Keratinocyte (primary cell): ENCODE data around the gene ZBTB48. TPM values are rescaled to one million over a fixed set of nuclear protein-coding genes. Genes with fewer than 3 reads are reported as not detected.

Experiments
- DNase-seq: peaks from one replicate; pipeline ENCODE4 v3.0.0-alpha.2; 2011; ENCODE audit warnings: low read depth, missing footprints, low spot score
- FAIRE-seq: peaks from 2 replicates; lab custom pipeline; 2011; peaks lifted over from hg19 to GRCh38; lab: Jason Lieb, UNC
- H2AFZ ChIP-seq: 2 replicates; pipeline ENCODE4 v1.6.0; 2012; ENCODE audit warnings: low read length, control low read depth, inconsistent platforms; ENCODE audit not compliant: control insufficient read depth
- H3K27ac ChIP-seq: 2 replicates; pipeline ENCODE4 v1.5.1; 2011; ENCODE audit warnings: low read length; ENCODE audit not compliant: control insufficient read depth, insufficient read depth
- H3K27me3 ChIP-seq: 3 replicates; pipeline ENCODE4 v1.6.0; 2011; ENCODE audit warnings: low read length; ENCODE audit not compliant: control insufficient read depth, insufficient read depth; ENCODE audit errors: extremely low read depth
- H3K36me3 ChIP-seq, 2 experiments: 2 replicates in 1 of 2; 3 replicates in 1 of 2; pipeline ENCODE4 v1.5.1; 2011; ENCODE audit warnings: low read length in 2 of 2, mild to moderate bottlenecking in 1 of 2; ENCODE audit not compliant: control insufficient read depth in 2 of 2, insufficient read depth in 2 of 2; ENCODE audit errors: extremely low read depth in 1 of 2
- H3K4me1 ChIP-seq: 3 replicates; pipeline ENCODE4 v1.5.1; 2011; ENCODE audit warnings: low read length; ENCODE audit not compliant: control insufficient read depth, insufficient read depth; ENCODE audit errors: extremely low read depth
- H3K4me2 ChIP-seq: 3 replicates; pipeline ENCODE4 v1.6.0; 2011; ENCODE audit warnings: low read depth, low read length; ENCODE audit not compliant: control insufficient read depth, insufficient read depth; ENCODE audit errors: extremely low read depth
- H3K4me3 ChIP-seq, 3 experiments: fragments of 200-600 bp in 1 of 3; sonication (generic) in 1 of 3; 2 replicates in 2 of 3; 3 replicates in 1 of 3; pipeline ENCODE4 v1.5.1; 2011 to 2016; ENCODE audit warnings: low read length in 3 of 3, mild to moderate bottlenecking in 3 of 3, control low read depth in 2 of 3, inconsistent platforms in 1 of 3, low read depth in 1 of 3, mixed read lengths in 1 of 3, mixed run types in 1 of 3, moderate library complexity in 1 of 3; ENCODE audit not compliant: control insufficient read depth in 2 of 3, insufficient read depth in 2 of 3; ENCODE audit errors: extremely low read depth in 1 of 3
- H3K79me2 ChIP-seq: 2 replicates; pipeline ENCODE4 v1.6.0; 2012; ENCODE audit warnings: low read length; ENCODE audit not compliant: control insufficient read depth, insufficient read depth
- H3K9ac ChIP-seq: 3 replicates; pipeline ENCODE4 v1.6.0; 2011; ENCODE audit warnings: low read length; ENCODE audit not compliant: control insufficient read depth, insufficient read depth; ENCODE audit errors: extremely low read depth
- H3K9me1 ChIP-seq: 3 replicates; pipeline ENCODE4 v1.6.0; 2011; ENCODE audit warnings: low read length; ENCODE audit not compliant: control insufficient read depth, insufficient read depth; ENCODE audit errors: extremely low read depth
- H3K9me3 ChIP-seq: 2 replicates; pipeline ENCODE4 v1.5.1; 2012; ENCODE audit warnings: low read depth, low read length; ENCODE audit not compliant: control insufficient read depth
- H4K20me1 ChIP-seq: 3 replicates; pipeline ENCODE4 v1.6.0; 2011; ENCODE audit warnings: low read length; ENCODE audit not compliant: control insufficient read depth, insufficient read depth; ENCODE audit errors: extremely low read depth
- EZH2 ChIP-seq: IDR thresholded peaks from one replicate; pipeline ENCODE4 v1.6.1; 2012; ENCODE audit warnings: inconsistent platforms, mild to moderate bottlenecking, low read length, moderate library complexity
- dilution Hi-C: fragments of 300-500 bp; cut with MboI; formaldehyde crosslinking; loops from one replicate; pipeline ENCODE4 v1.7.0; 2020; ENCODE audit warnings: low sequenced_read_pairs; ENCODE audit not compliant: extremely low pct_ligation_motif_present
- polyA plus RNA-seq, 5 experiments: library from polyadenylated mRNA; depleted of rRNA in 3 of 5; stranded (reverse) in 3 of 5; stranded (forward) in 1 of 5; unstranded in 1 of 5; fragments of >200 nt; gene quantifications; 1 replicate in 1 of 5; 2 replicates in 3 of 5; 3 replicates in 1 of 5; pipeline versions ENCODE4 v1.2.1 to v1.2.3, GENCODE V29; 2011 to 2012; ENCODE audit warnings: missing spikeins in 2 of 5, low read depth in 1 of 5, low replicate concordance in 1 of 5
- TF ChIP-seq, protein P1 (sequence below), 3 experiments: IDR thresholded peaks in 1 of 3; conservative IDR thresholded peaks in 1 of 3; optimal IDR thresholded peaks in 1 of 3; 2 replicates in 2 of 3; 3 replicates in 1 of 3; pipeline versions ENCODE3 to v1.5.1; 2011; ENCODE audit warnings: low read length in 3 of 3, mild to moderate bottlenecking in 3 of 3, moderate library complexity in 2 of 3, control low read depth in 1 of 3, inconsistent platforms in 1 of 3; ENCODE audit not compliant: insufficient read depth in 2 of 3; ENCODE audit errors: extremely low read depth in 1 of 3

Gene ZBTB48
- polyA plus RNA-seq, 1 donor (not counting 4 experiments of a cell fraction or from before 2014, with no cell fraction given), result 10.9 TPM

DNA sequence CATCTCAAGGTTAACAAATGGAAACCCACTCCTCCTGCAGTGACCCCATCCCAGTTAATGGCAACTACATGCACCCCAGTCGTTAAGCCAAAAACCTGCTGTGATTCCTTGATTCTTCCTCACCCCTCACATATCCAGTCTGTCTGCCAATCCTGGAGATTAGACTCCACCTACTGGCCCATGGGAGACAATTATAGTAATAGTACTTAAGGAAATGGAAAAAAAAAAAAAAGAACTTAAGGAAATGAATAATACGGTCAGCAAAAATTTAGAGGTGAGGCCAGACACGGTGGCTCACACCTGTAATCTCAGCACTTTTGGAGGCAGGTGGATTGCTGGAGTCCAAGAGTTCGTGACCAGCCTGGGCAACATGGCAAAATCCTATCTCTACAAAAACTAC, 32.5 kb upstream of the ZBTB48 start:
- peaks cover 31% of the 10 kb centered on the region for H3K4me1 ChIP-seq
- no peak for FAIRE-seq
- dilution Hi-C loops, result no loop called here
- H2AFZ ChIP-seq, result no peak overlapping the region
- no peak for DNase-seq
- no peak overlapping the region for H3K4me3 ChIP-seq
- no peaks in the 10 kb centered on the region for H3K9me1 ChIP-seq
- no peaks in the 10 kb centered on the region for H4K20me1 ChIP-seq
- H3K9ac ChIP-seq, result no peak overlapping the region
- H3K79me2 ChIP-seq, result peaks cover 11% of the 10 kb centered on the region
- no peak overlapping the region for H3K27ac ChIP-seq
- TF ChIP-seq, protein P1, sequence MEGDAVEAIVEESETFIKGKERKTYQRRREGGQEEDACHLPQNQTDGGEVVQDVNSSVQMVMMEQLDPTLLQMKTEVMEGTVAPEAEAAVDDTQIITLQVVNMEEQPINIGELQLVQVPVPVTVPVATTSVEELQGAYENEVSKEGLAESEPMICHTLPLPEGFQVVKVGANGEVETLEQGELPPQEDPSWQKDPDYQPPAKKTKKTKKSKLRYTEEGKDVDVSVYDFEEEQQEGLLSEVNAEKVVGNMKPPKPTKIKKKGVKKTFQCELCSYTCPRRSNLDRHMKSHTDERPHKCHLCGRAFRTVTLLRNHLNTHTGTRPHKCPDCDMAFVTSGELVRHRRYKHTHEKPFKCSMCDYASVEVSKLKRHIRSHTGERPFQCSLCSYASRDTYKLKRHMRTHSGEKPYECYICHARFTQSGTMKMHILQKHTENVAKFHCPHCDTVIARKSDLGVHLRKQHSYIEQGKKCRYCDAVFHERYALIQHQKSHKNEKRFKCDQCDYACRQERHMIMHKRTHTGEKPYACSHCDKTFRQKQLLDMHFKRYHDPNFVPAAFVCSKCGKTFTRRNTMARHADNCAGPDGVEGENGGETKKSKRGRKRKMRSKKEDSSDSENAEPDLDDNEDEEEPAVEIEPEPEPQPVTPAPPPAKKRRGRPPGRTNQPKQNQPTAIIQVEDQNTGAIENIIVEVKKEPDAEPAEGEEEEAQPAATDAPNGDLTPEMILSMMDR (optimal IDR thresholded peaks at IDR 0.05 in 1 of 3, IDR thresholded peaks at IDR 0.05 in 1 of 3, conservative IDR thresholded peaks at IDR 0.05 in 1 of 3; ENCODE audit: extremely low read depth in 1 of 3, insufficient read depth in 2 of 3, low read length in 3 of 3), result peak in 2 of 3 experiments; percentile 7 to 18
- TF ChIP-seq EZH2, result no peak
- H3K36me3 ChIP-seq, result peaks cover 28 to 31% of the 10 kb centered on the region in 2 experiments
- no peaks in the 10 kb centered on the region for H3K27me3 ChIP-seq
- no peak overlapping the region for H3K4me2 ChIP-seq
- H3K9me3 ChIP-seq, result no peaks in the 10 kb centered on the region

- H3K9ac ChIP-seq, result peak within 1 kb of the TSS; percentile 94
- TF ChIP-seq, protein P1 (optimal IDR thresholded peaks at IDR 0.05 in 1 of 3, IDR thresholded peaks at IDR 0.05 in 1 of 3, conservative IDR thresholded peaks at IDR 0.05 in 1 of 3; ENCODE audit: extremely low read depth in 1 of 3, insufficient read depth in 2 of 3, low read length in 3 of 3), result peak; percentile 83 to 99 (median 87)
- no peak for TF ChIP-seq EZH2
- peak within 1 kb of the TSS; percentile 91 for H2AFZ ChIP-seq
- H3K4me1 ChIP-seq, result peaks cover 11% of the 10 kb centered on the region
- dilution Hi-C loops, result no loop called here
- no peaks in the 10 kb centered on the region for H4K20me1 ChIP-seq
- H3K79me2 ChIP-seq, result peaks cover 28% of the 10 kb centered on the region
- no peaks in the 10 kb centered on the region for H3K9me3 ChIP-seq
- peak within 1 kb of the TSS; percentile 76 for H3K27ac ChIP-seq
- peaks cover 6 to 14% of the 10 kb centered on the region in 2 experiments for H3K36me3 ChIP-seq
- no peaks in the 10 kb centered on the region for H3K9me1 ChIP-seq
- DNase-seq, result peak; percentile 48
- peak within 1 kb of the TSS; percentile 94 to 100 (median 96) for H3K4me3 ChIP-seq
- no peaks in the 10 kb centered on the region for H3K27me3 ChIP-seq
- H3K4me2 ChIP-seq, result peak within 1 kb of the TSS; percentile 97
- peak; percentile 76 for FAIRE-seq
Measured at GRCh38 chr1:6554031-6554906, 25.5 kb upstream of the ZBTB48 start, which contains the start of gene NOL9. Gene NOL9, minus strand, starts transcription at chr1:6554513. Its CDS starts 11 bp downstream, at chr1:6554502.
